Measurements from ENCODE around the gene KDM1B. TPM values are rescaled to one million over a fixed set of nuclear protein-coding genes. Genes with fewer than 3 reads are reported as not detected.

The KDM1B gene

DNA sequence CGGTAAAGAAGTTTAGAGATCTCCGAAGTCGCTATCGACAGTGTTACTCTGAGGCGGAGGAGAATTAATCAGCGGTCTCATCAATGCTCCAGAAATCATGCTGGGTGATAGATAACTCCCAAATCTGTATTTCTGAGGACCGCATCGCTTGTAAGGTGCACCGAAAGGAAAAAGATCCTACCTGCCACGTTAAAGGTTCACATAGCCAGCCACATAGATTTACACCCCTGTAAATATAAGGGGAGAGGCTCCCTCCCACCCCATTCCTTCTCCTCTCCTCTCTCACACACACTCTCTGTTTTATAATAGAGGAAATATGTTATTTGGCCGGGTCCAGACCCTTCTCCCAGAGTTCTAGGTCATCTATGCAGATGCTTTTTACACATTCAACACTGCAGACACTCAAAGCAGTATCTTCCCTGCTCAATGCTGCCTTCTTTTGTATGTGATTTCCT is 109.7 kb downstream of the KDM1B start:
- H3K4me3 ChIP-seq (ENCODE audit: low read length): peak overlapping the region; percentile 87
- peak overlapping the region; percentile 95 for H3K4me2 ChIP-seq (ENCODE audit: low read length)
- H3K27me3 ChIP-seq (ENCODE audit: control insufficient read depth, insufficient read depth, low read length): no peaks in the 10 kb centered on the region
- H3K9me3 ChIP-seq (replicated peaks; ENCODE audit: low read length): no peaks in the 10 kb centered on the region
- peaks cover 34% of the 10 kb centered on the region for H3K4me1 ChIP-seq (ENCODE audit: control insufficient read depth, insufficient read depth, low read length)
- peak overlapping the region; percentile 89 for H3K9ac ChIP-seq (ENCODE audit: low read depth, low read length)
- H3K36me3 ChIP-seq (ENCODE audit: insufficient read depth, low read length): peaks cover 4% of the 10 kb centered on the region

DNA sequence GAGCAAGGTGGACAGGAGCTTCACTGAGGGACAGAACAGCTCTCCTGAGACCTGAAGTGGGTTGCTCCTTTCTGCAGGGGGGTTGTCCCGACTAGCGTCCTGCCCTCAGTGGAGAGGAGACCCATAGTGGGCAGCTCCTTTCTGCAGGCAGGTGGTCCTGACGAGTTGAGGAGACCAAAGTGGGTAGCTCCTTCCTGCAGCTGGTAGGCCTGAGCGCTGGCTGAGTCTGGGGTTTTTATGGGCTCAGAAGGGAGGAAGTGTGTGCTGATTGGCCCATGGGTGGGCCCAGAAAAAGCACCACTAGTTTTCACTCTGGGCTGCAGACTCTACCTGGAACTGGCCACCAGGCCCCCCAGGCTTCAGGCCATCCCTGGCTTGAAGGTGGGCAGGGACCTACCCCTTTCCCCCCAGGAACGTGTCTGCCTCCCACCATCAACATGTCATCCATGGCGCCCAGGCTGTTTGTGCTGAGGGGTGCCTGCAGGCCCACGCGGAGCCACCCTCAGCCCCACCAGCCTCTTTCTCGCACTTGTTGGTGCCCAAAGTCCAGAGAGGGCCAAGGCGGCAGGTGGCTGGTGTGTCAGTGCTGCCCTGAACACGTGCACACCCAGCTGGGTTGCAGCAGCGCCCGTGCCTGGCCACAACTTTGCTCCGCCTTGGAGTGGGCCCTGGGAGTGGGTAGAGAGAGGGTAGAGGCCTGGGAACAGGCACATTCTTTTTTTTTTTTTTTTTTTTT is 110.7 kb downstream of the KDM1B start:
- no peak overlapping the region for H3K4me3 ChIP-seq (ENCODE audit: low read length)
- no peaks in the 10 kb centered on the region for H3K9me3 ChIP-seq (replicated peaks; ENCODE audit: low read length)
- H3K9ac ChIP-seq (ENCODE audit: low read depth, low read length): no peak overlapping the region
- peaks cover 4% of the 10 kb centered on the region for H3K36me3 ChIP-seq (ENCODE audit: insufficient read depth, low read length)
- peaks cover 24% of the 10 kb centered on the region for H3K4me1 ChIP-seq (ENCODE audit: control insufficient read depth, insufficient read depth, low read length)
- H3K4me2 ChIP-seq (ENCODE audit: low read length): no peak overlapping the region
- H3K27me3 ChIP-seq (ENCODE audit: control insufficient read depth, insufficient read depth, low read length): no peaks in the 10 kb centered on the region

DNA sequence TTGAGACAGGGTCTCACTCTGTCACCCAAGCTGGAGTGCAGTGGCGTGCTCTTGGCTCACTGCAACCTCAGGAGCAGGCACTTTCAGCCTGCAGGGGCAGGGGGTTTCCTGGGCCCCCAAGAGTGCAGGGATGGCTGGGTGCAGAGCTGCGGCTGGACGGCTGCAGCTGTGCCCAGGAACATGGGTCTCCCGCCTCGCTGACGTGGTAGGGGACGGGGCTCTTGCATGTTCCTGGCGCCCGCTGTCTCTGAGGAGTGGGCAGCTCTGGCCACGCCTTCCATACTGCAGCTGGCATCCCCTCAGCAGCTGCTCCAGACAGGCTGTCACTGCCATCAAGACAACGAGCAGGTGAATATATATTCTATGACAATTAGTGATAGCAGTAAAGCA is 111.3 kb downstream of the KDM1B start:
- H3K36me3 ChIP-seq (ENCODE audit: insufficient read depth, low read length): peaks cover 4% of the 10 kb centered on the region
- no peak overlapping the region for H3K4me2 ChIP-seq (ENCODE audit: low read length)
- H3K27me3 ChIP-seq (ENCODE audit: control insufficient read depth, insufficient read depth, low read length): no peaks in the 10 kb centered on the region
- H3K4me1 ChIP-seq (ENCODE audit: control insufficient read depth, insufficient read depth, low read length): peaks cover 19% of the 10 kb centered on the region
- H3K9me3 ChIP-seq (replicated peaks; ENCODE audit: low read length): no peaks in the 10 kb centered on the region
- H3K9ac ChIP-seq (ENCODE audit: low read depth, low read length): no peak overlapping the region
- H3K4me3 ChIP-seq (ENCODE audit: low read length): no peak overlapping the region

DNA sequence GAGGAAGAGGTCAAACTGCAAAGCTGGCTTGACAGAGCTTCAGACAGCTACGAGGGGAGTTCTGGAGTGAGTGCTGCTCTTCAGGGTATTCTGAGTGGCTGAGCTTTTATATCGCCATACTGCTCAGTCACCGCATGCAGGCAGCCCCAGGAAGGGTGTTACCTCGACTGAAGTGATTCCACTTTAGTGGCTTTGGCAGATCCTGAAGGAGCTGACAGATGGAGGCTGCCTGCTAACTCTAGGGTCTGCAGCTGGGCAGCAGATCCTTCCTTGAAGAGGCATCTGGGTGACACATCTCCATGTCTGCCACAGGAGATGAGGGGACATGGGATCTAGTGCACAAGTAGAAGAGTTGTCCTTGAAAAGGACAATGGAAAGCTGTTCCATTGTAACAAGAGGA is 112.8 kb downstream of the KDM1B start:
- H3K4me2 ChIP-seq (ENCODE audit: low read length): no peak overlapping the region
- no peak overlapping the region for H3K9ac ChIP-seq (ENCODE audit: low read depth, low read length)
- peaks cover 6% of the 10 kb centered on the region for H3K4me1 ChIP-seq (ENCODE audit: control insufficient read depth, insufficient read depth, low read length)

DNA sequence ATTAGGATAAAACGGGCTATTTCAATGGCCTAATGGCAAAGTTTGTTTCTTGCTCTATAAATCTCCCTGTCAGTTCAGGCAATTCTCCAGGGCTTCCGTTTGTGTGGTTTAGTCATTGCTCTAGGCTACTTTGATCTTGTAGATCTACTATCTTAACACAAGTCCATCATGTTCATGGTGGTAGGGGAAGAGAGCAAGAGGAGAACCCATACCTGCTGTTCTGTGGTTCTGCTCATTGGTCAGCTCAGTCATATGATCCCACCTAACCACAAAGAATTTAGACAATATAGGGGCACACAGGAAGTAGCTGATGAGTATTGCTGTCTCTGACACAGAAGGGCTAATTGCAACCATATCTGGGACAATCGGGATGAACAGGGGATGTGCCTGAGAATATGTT is 114.0 kb downstream of the KDM1B start:
- H3K36me3 ChIP-seq (ENCODE audit: insufficient read depth, low read length): no peaks in the 10 kb centered on the region
- H3K9ac ChIP-seq (ENCODE audit: low read depth, low read length): no peak overlapping the region
- H3K4me2 ChIP-seq (ENCODE audit: low read length): no peak overlapping the region
- H3K4me3 ChIP-seq (ENCODE audit: low read length): no peak overlapping the region
- peaks cover 6% of the 10 kb centered on the region for H3K4me1 ChIP-seq (ENCODE audit: control insufficient read depth, insufficient read depth, low read length)
- H3K27me3 ChIP-seq (ENCODE audit: control insufficient read depth, insufficient read depth, low read length): no peaks in the 10 kb centered on the region
- no peaks in the 10 kb centered on the region for H3K9me3 ChIP-seq (replicated peaks; ENCODE audit: low read length)

More for the DNA sequence above, 112.8 kb downstream of the KDM1B start:
- Histone ChIP-seq H3K9me3 (replicated peaks; ENCODE audit: low read length) (no peaks in the 10 kb centered on the region), H3K27me3 (ENCODE audit: control insufficient read depth, insufficient read depth, low read length) (no peaks in the 10 kb centered on the region), H3K36me3 (ENCODE audit: insufficient read depth, low read length) (no peaks in the 10 kb centered on the region), H3K4me3 (ENCODE audit: low read length) (no peak overlapping the region)

DNA sequence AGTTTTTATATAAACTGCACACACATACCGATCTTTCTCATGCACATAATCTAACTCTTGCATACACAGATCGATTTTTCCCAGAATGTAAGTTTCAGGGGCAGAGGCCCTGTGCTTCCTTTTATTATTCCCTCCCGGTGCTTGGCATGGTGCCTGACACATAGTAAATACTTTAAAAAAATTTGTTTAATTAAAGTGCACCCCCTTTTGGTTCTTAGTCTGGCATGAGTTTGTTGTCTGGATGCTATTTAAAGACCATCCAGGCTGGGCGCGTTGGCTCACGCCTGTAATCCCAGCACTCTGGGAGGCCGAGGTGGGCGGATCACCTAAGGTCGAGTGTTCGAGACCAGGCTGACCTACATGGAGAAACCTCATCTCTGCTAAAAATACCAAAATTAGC is 114.5 kb downstream of the KDM1B start:
- Histone ChIP-seq H3K27me3 (ENCODE audit: control insufficient read depth, insufficient read depth, low read length) (no peaks in the 10 kb centered on the region), H3K9me3 (replicated peaks; ENCODE audit: low read length) (no peaks in the 10 kb centered on the region), H3K4me3 (ENCODE audit: low read length) (no peak overlapping the region), H3K4me2 (ENCODE audit: low read length) (no peak overlapping the region), H3K9ac (ENCODE audit: low read depth, low read length) (no peak overlapping the region), H3K36me3 (ENCODE audit: insufficient read depth, low read length) (no peaks in the 10 kb centered on the region), H3K4me1 (ENCODE audit: control insufficient read depth, insufficient read depth, low read length) (peaks cover 6% of the 10 kb centered on the region)

DNA sequence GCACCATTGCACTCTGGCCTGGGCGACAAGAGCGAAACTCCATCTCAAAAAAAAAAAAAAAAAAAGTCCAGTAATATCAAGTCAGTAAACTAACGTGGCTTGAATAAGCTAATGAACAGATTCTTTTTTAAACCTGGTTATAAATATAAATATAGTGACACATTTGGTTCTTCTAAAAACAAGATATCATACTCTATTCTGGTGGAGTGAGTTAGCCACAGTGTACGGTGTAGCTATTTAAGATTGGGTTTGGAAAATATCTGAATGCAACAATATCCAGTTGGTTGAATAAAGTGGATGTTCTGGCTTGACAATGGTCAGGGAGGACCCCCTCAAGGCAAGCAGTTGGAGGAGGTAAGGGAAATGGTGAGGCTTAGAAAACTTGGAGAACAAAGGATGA is 115.0 kb downstream of the KDM1B start:
- Histone ChIP-seq H3K9ac (ENCODE audit: low read depth, low read length) (no peak overlapping the region), H3K4me3 (ENCODE audit: low read length) (no peak overlapping the region), H3K36me3 (ENCODE audit: insufficient read depth, low read length) (no peaks in the 10 kb centered on the region), H3K9me3 (replicated peaks; ENCODE audit: low read length) (no peaks in the 10 kb centered on the region), H3K27me3 (ENCODE audit: control insufficient read depth, insufficient read depth, low read length) (no peaks in the 10 kb centered on the region), H3K4me2 (ENCODE audit: low read length) (no peak overlapping the region), H3K4me1 (ENCODE audit: control insufficient read depth, insufficient read depth, low read length) (peaks cover under 1% of the 10 kb centered on the region)

Small RNA genes within 50 kb of the gene (small RNA-seq; reads per million reads assigned to genes)
- gene RF00019: not detected
